Measurements from ENCODE around the gene SLC9C2.

Gene SLC9C2

DNA sequence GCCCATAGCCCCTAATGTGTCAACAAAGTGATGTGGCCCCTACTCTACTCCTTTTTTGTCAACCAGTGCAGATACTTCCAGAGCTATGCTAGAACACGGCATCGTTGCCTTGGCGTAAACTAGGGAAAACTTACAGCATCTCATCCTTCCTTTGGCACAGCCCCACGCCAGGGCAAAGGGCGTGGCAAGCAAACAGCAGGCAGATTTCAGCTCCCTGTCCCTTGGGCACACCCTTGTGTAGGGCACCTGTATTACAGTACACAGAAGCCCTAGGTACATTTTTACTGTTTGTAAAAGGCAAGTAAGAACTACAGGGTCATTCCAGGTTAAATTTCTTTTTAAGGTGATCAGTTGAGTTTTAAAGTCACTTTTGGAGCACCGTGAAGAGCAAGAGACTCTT, 96.4 kb downstream of the SLC9C2 start:
- no peaks in the 10 kb centered on the region for H3K36me3 ChIP-seq
- no peak for DNase-seq
- H3K4me3 ChIP-seq = no peak overlapping the region
- H3K4me1 ChIP-seq = no peaks in the 10 kb centered on the region
- intact Hi-C loops (cut with DNase I; ENCODE audit: low total_unique reads) = no loop called here
- TF ChIP-seq, protein P1, sequence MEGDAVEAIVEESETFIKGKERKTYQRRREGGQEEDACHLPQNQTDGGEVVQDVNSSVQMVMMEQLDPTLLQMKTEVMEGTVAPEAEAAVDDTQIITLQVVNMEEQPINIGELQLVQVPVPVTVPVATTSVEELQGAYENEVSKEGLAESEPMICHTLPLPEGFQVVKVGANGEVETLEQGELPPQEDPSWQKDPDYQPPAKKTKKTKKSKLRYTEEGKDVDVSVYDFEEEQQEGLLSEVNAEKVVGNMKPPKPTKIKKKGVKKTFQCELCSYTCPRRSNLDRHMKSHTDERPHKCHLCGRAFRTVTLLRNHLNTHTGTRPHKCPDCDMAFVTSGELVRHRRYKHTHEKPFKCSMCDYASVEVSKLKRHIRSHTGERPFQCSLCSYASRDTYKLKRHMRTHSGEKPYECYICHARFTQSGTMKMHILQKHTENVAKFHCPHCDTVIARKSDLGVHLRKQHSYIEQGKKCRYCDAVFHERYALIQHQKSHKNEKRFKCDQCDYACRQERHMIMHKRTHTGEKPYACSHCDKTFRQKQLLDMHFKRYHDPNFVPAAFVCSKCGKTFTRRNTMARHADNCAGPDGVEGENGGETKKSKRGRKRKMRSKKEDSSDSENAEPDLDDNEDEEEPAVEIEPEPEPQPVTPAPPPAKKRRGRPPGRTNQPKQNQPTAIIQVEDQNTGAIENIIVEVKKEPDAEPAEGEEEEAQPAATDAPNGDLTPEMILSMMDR (IDR thresholded peaks at IDR 0.05) = no peak
- H3K9me3 ChIP-seq = no peaks in the 10 kb centered on the region
- no peaks in the 10 kb centered on the region for H3K27me3 ChIP-seq
- no peak overlapping the region for H3K27ac ChIP-seq

DNA sequence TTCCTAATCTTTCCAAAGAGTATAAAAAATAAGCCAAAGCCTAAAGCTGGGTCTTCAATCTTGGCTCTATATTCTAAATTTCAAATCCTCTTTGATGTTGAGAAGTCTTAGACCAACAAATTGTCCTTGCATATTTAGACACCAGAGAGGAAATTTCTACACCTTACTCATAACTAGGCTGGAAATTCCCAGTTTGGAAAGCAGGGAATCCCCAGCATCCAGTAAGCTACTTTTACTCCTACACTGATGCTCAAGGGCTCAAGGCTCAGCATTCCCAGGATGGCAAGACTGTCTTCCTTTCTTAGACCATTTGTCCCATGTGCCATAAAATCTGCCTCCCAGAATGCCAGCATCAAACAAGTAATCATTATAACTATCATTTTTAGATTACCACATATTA, 97.5 kb downstream of the SLC9C2 start:
- H3K27me3 ChIP-seq = no peaks in the 10 kb centered on the region
- no peaks in the 10 kb centered on the region for H3K4me1 ChIP-seq
- no peaks in the 10 kb centered on the region for H3K9me3 ChIP-seq
- H3K27ac ChIP-seq = no peak overlapping the region
- H3K36me3 ChIP-seq = no peaks in the 10 kb centered on the region
- no peak for DNase-seq
- TF ChIP-seq, protein P1 (IDR thresholded peaks at IDR 0.05) = no peak
- H3K4me3 ChIP-seq = no peak overlapping the region
- intact Hi-C loops (cut with DNase I; ENCODE audit: low total_unique reads) = no loop called here

DNA sequence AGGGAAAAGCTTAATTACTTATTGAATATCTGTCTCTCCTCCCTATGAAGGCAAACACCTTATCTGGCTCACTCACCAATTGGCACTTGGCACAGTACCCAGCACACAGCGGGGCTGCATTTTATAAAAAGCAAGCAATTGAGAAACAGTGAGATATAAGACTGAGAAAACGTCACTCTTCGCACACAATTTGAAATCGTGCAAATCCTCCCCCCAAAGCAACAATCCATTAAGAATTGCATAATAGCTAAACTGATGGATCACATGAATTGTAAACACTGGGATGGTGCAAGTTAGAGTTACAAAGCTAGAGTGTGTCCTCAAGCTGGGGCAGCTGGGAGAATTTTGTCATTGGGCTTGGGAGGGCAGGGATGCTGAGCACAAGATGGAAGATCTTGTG, 98.6 kb downstream of the SLC9C2 start:
- Histone ChIP-seq H3K27ac (no peak overlapping the region), H3K9me3 (no peaks in the 10 kb centered on the region), H3K36me3 (peaks cover 0 to 5% (median 0%) of the 10 kb centered on the region in 3 donors), H3K27me3 (no peaks in the 10 kb centered on the region), H3K4me1 (no peaks in the 10 kb centered on the region), H3K4me3 (no peak overlapping the region)
- no peak for DNase-seq
- TF ChIP-seq, protein P1 (IDR thresholded peaks at IDR 0.05) = no peak
- intact Hi-C loops (cut with DNase I; ENCODE audit: low total_unique reads) = no loop called here

DNA sequence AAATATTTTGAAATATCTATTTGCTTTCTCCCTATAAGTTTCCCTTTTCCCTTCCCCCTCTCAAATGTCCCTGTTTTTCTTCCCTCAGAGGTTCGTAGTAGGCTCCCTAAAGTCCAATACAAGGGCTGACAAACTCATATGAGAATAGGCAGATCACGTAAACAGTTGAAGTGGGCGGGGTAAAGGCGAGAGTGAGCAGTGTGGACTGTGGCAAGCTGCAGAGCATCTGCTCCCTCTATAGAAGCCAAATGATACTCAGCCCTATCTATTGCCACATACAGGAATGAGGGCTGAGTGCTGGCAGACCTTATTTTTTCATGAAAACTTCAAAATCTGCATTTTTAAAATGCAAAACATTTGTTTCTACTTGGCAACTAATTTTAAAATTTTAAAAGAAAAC, 99.5 kb downstream of the SLC9C2 start:
- Histone ChIP-seq H3K36me3 (peaks cover 0 to 5% (median 0%) of the 10 kb centered on the region in 3 donors), H3K27me3 (no peaks in the 10 kb centered on the region), H3K4me1 (no peaks in the 10 kb centered on the region), H3K27ac (no peak overlapping the region), H3K9me3 (no peaks in the 10 kb centered on the region), H3K4me3 (no peak overlapping the region)
- no peak for DNase-seq
- TF ChIP-seq, protein P1 (IDR thresholded peaks at IDR 0.05) = no peak
- intact Hi-C loops (cut with DNase I; ENCODE audit: low total_unique reads) = no loop called here

DNA sequence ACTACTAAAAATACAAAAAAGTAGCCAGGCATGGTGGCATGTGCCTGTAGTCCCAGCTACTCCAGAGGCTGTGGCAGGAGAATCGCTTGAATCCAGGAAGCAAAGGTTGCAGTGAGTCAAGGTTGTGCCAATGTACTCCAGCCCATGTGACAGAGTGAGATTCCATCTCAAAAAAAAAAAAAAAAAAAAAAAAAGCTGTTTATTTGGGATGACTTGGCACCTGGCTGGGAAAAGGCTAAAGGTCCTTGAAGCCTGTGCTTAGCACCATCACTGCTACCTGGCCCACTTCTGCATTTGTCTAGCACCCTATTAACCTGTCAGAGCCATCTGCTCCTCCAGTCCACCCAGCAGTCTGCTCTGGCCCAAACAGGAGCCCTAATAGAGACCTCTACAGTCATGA, 100.8 kb downstream of the SLC9C2 start:
- Histone ChIP-seq H3K27me3 (no peaks in the 10 kb centered on the region), H3K36me3 (peaks cover 0 to 5% (median 0%) of the 10 kb centered on the region in 3 donors), H3K27ac (no peak overlapping the region), H3K4me1 (no peaks in the 10 kb centered on the region), H3K9me3 (no peaks in the 10 kb centered on the region), H3K4me3 (no peak overlapping the region)
- intact Hi-C loops (cut with DNase I; ENCODE audit: low total_unique reads) = no loop called here
- TF ChIP-seq, protein P1 (IDR thresholded peaks at IDR 0.05) = no peak
- DNase-seq = no peak

DNA sequence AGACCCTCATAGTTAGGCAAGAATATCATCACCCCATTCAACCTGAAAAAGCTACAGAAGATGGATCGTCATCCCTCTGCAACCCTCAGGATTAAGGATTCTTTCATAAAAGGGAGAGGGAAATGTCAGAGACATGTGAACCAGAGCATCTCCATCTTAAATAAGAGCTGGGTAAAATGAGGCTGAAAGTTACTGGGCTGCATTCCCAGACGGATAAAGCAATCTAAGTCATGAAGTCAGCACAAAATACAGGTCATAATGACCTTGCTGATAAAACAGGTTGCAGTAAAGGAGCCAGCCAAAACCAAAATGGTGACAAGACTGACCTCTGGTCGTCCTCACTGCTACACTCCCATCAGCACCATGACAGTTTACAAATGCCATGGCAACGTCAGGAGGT, 103.1 kb downstream of the SLC9C2 start:
- Histone ChIP-seq H3K27me3 (no peaks in the 10 kb centered on the region), H3K9me3 (no peaks in the 10 kb centered on the region), H3K4me1 (no peaks in the 10 kb centered on the region), H3K36me3 (peaks cover 0 to 5% (median 0%) of the 10 kb centered on the region in 3 donors), H3K4me3 (no peak overlapping the region), H3K27ac (no peak overlapping the region)
- TF ChIP-seq, protein P1 (IDR thresholded peaks at IDR 0.05) = no peak
- intact Hi-C loops (cut with DNase I; ENCODE audit: low total_unique reads) = no loop called here
- no peak for DNase-seq

Measured in tibial artery (tissue), 4 donors.